Lung (tissue), 12 donors: Measurements from ENCODE around the gene PCSK7. TPM values are rescaled to one million over a fixed set of nuclear protein-coding genes. Genes with fewer than 3 reads are reported as not detected.
"Not testable (repeated sequence)": the region's sequence is repeated elsewhere in the genome, so short reads cannot be mapped to it uniquely, and the experiment has no call there.

Experiments used
- ATAC-seq: fragments of 200-7000 bp; cut with Tn5 transposase; one replicate; pipeline ENCODE4 v1.9.1; 2020; ENCODE audit warnings: moderate number of reproducible peaks; ENCODE audit not compliant: insufficient read depth, low FRiP score
- DNase-seq, 3 donors: peaks; one replicate each; pipeline ENCODE4 v3.0.0-alpha.2; 2013 to 2017
- H3K27ac ChIP-seq, 2 donors: one replicate each; pipeline ENCODE4 v1.5.1; 2013; ENCODE audit warnings: mild to moderate bottlenecking in 2 of 2, moderate library complexity in 2 of 2, control low read depth in 1 of 2, inconsistent platforms in 1 of 2, low read depth in 1 of 2, low read length in 1 of 2
- H3K27me3 ChIP-seq, 3 donors: one replicate each; pipeline ENCODE4 v1.5.1; 2013; ENCODE audit warnings: low read length in 2 of 3; ENCODE audit not compliant: control insufficient read depth in 3 of 3, insufficient read depth in 3 of 3
- H3K36me3 ChIP-seq, 4 donors: one replicate each; pipeline ENCODE4 v1.5.1; 2013; ENCODE audit warnings: low read length in 4 of 4, mild to moderate bottlenecking in 1 of 4, moderate library complexity in 1 of 4; ENCODE audit not compliant: control insufficient read depth in 4 of 4, insufficient read depth in 4 of 4
- H3K4me1 ChIP-seq, 5 donors: one replicate each; pipeline ENCODE4 v1.5.1; 2013; ENCODE audit warnings: low read length in 5 of 5, mild to moderate bottlenecking in 2 of 5, moderate library complexity in 1 of 5; ENCODE audit not compliant: control insufficient read depth in 5 of 5, insufficient read depth in 5 of 5
- H3K4me3 ChIP-seq: one replicate; pipeline ENCODE4 v1.5.1; 2013; ENCODE audit warnings: mild to moderate bottlenecking, control low read depth, moderate library complexity
- H3K9ac ChIP-seq, 2 donors: one replicate each; pipeline ENCODE4 v1.5.1; 2013; ENCODE audit warnings: low read length in 2 of 2, control low read depth in 1 of 2; ENCODE audit not compliant: insufficient read depth in 1 of 2
- H3K9me3 ChIP-seq, 4 donors: one replicate each; pipeline ENCODE4 v1.5.1; 2013; ENCODE audit warnings: low read length in 3 of 4, mild to moderate bottlenecking in 1 of 4, moderate library complexity in 1 of 4; ENCODE audit not compliant: control insufficient read depth in 4 of 4, insufficient read depth in 3 of 4
- WGBS, 2 donors: extraction: QIAGEN DNeasy Blood & Tissue Kit; methylation state at CpG; one replicate each; pipeline ENCODE4 v1.1.7; 2013; 5-methylcytosine and 5-hydroxymethylcytosine counted together
- polyA plus RNA-seq, 2 donors: library from polyadenylated mRNA; stranded (reverse); fragments of 200-250 nt; gene quantifications; one replicate each; pipeline ENCODE4 v1.2.1, GENCODE V29; 2013
- total RNA-seq, 2 donors: library from RNA; depleted of rRNA in 1 of 2; stranded (reverse); fragments of >200 nt in 1 of 2; gene quantifications; one replicate each; pipeline ENCODE4 v1.2.1, GENCODE V29; 2014 to 2021
- TF ChIP-seq, protein P1 (sequence below): IDR thresholded peaks from 2 replicates; pipeline ENCODE4 v1.5.1; 2012; ENCODE audit warnings: mild to moderate bottlenecking; ENCODE audit errors: control extremely low read depth, extremely low read depth
- donor health status: control.
- donor health status: control.
- donor health status: Bipolar disorder and iron deficiency.
- donor health status: healthy.
- donor health status: DM: yes; HTN: yes; CAD: no.

The PCSK7 gene
- total and polyA plus RNA-seq, 4 donors = 29.2 to 82.5 (median 32.9) TPM

DNA sequence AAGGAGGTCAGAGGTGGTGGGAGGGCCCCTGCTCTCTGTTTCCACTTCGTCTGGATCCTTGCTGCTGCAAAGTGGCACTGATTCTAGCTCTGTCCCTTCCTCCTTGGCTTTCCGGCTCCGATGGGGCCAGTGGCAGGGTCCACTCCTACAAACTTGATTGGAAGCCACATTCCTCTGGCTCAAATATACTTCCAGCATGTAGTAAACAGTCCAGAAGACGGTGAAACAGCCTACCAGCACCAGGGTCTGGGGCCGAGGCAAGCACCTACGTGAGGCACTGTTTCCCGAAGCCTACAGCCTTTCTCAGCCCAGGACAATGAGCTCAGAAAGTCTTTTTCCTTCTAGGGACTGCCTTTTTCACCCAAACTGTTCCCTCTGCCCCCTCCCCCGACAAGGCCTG, 25.8 kb downstream of the PCSK7 start:
- H3K4me3 ChIP-seq, H3K9me3 ChIP-seq, ATAC-seq, H3K9ac ChIP-seq, H3K27ac ChIP-seq, DNase-seq, H3K27me3 ChIP-seq: not testable (repeated sequence)
- H3K4me1 ChIP-seq = peaks cover 0 to 13% (median 0%) of the 10 kb centered on the region in 5 donors
- H3K36me3 ChIP-seq = peaks cover 0 to 25% (median 2%) of the 10 kb centered on the region in 4 donors
- 90 to 91% methylated on average over 7 to 8 of the region's 8 CpGs for WGBS, 2 donors

DNA sequence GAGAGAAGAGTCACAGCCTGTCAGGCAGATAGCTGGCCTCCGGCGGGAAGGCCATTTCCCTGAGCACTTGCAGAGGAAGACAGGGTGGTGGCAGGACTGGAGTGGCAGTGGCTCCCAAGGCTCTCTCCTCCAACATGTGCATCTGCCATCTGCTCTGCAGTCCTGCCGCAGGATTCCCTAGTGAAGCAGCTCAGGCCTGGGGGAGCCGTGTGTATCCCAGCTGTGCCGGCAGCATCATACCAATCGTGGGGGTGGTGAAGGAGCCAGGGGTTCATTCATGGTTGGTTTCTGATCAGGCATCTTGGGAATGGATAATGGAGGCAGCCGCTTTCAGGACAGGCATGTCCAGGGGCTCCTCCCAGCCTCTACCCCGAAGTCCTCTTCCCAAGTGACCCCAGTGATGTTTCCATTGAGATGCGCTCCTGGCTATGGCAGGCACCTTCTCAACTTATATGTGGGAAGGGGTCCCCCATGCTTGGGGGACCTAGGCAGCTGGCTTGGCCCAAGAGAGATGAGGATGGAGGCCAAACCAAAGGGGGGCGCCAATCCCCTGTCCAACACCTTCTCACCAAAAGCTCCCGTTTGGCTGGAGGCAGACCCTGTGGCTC, 26.6 kb downstream of the PCSK7 start:
- Histone ChIP-seq H3K27me3 (no peaks in the 10 kb centered on the region), H3K27ac (peak overlapping the region; percentile 14 to 46), H3K36me3 (peaks cover 0 to 25% (median 2%) of the 10 kb centered on the region in 4 donors), H3K9me3 (no peaks in the 10 kb centered on the region), H3K4me3 (no peak overlapping the region), H3K4me1 (peaks cover 0 to 13% (median 0%) of the 10 kb centered on the region in 5 donors), H3K9ac (no peak overlapping the region)
- TF ChIP-seq, protein P1, sequence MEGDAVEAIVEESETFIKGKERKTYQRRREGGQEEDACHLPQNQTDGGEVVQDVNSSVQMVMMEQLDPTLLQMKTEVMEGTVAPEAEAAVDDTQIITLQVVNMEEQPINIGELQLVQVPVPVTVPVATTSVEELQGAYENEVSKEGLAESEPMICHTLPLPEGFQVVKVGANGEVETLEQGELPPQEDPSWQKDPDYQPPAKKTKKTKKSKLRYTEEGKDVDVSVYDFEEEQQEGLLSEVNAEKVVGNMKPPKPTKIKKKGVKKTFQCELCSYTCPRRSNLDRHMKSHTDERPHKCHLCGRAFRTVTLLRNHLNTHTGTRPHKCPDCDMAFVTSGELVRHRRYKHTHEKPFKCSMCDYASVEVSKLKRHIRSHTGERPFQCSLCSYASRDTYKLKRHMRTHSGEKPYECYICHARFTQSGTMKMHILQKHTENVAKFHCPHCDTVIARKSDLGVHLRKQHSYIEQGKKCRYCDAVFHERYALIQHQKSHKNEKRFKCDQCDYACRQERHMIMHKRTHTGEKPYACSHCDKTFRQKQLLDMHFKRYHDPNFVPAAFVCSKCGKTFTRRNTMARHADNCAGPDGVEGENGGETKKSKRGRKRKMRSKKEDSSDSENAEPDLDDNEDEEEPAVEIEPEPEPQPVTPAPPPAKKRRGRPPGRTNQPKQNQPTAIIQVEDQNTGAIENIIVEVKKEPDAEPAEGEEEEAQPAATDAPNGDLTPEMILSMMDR = no peak
- 90 to 96% methylated on average over 11 of the region's 11 CpGs for WGBS, 2 donors
- no peak for ATAC-seq
- no peak for DNase-seq

DNA sequence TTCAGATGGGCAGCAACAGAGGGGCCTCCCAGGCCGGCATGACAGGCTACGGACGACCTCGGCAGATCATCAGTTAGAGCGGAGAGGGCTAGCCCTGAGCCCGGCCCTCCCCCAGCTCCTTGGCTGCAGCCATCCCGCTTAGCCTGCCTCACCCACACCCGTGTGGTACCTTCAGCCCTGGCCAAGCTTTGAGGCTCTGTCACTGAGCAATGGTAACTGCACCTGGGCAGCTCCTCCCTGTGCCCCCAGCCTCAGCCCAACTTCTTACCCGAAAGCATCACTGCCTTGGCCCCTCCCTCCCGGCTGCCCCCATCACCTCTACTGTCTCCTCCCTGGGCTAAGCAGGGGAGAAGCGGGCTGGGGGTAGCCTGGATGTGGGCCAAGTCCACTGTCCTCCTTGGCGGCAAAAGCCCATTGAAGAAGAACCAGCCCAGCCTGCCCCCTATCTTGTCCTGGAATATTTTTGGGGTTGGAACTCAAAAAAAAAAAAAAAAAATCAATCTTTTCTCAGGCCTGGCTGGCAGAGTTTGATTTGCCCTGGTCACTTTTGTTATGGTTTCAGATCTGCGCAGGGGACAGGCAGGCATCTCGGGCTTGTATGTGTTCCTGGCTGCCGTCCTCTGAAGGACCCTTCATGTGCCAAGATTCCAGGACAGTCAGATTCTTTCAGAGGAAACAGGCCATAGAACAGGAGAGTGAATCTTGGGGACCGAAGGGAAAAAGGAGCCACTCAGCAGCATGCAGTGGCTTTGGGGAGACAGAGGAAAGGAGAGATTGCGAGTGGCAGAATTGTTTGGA, 27.4 kb downstream of the PCSK7 start:
- no peak overlapping the region for H3K4me3 ChIP-seq
- WGBS, 2 donors = 80 to 91% methylated on average over 16 to 17 of the region's 17 CpGs
- no peaks in the 10 kb centered on the region for H3K9me3 ChIP-seq
- no peak for ATAC-seq
- peak overlapping the region in 1 of 2 donors; percentile 16 for H3K27ac ChIP-seq
- no peak overlapping the region for H3K9ac ChIP-seq
- TF ChIP-seq, protein P1 = no peak
- peak in 2 of 3 donors; percentile 15 to 21 for DNase-seq
- H3K27me3 ChIP-seq = no peaks in the 10 kb centered on the region
- peaks cover 0 to 15% (median 0%) of the 10 kb centered on the region in 5 donors for H3K4me1 ChIP-seq
- H3K36me3 ChIP-seq = peaks cover 0 to 23% (median 2%) of the 10 kb centered on the region in 4 donors

DNA sequence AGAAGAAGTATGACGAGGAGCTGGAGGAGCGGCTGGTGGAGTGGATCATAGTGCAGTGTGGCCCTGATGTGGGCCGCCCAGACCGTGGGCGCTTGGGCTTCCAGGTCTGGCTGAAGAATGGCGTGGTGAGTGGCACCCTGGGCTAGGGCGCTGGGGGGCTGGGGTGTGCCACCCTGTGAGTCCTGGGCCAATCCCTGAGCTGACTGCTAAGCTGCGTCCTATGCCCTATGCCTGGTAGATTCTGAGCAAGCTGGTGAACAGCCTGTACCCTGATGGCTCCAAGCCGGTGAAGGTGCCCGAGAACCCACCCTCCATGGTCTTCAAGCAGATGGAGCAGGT, 28.8 kb downstream of the PCSK7 start:
- ATAC-seq (no peak), DNase-seq (no peak)
- Histone ChIP-seq H3K27ac (no peak overlapping the region), H3K9me3 (no peaks in the 10 kb centered on the region), H3K36me3 (peaks cover 0 to 23% (median 2%) of the 10 kb centered on the region in 4 donors), H3K4me1 (peaks cover 0 to 25% (median 0%) of the 10 kb centered on the region in 5 donors), H3K4me3 (no peak overlapping the region), H3K27me3 (no peaks in the 10 kb centered on the region), H3K9ac (no peak overlapping the region)
- TF ChIP-seq, protein P1 = no peak
- 93 to 97% methylated on average over 10 of the region's 10 CpGs for WGBS, 2 donors
